HepG2 (cell line): ENCODE measurements around the gene FBXL20. TPM values are rescaled to one million over a fixed set of nuclear protein-coding genes. Genes with fewer than 3 reads are reported as not detected.

Experiments used
- ATAC-seq: fragments of 200-7000 bp; cut with Tn5 transposase; 3 replicates; pipeline ENCODE4 v1.9.1; 2020; ENCODE audit warnings: mild to moderate bottlenecking, moderate library complexity
- BruUV-seq: library from RNA; stranded (reverse); fragments of 400-500 nt; replicated peaks from 2 replicates; lab custom pipeline; 2021; lab: Mats Ljungman, UMichigan
- CTCF ChIA-PET: fragments of 300-600 bp; formaldehyde crosslinking; extraction: SDS; loops from one replicate; lab custom pipeline; 2021; ENCODE audit warnings: low total read pairs, inconsistent platforms, low intra/inter-chr PET ratio; lab: Yijun Ruan, JAX
- POLR2A ChIA-PET: fragments of 350-600 bp; sonication (Branson Sonifier 250); formaldehyde crosslinking; loops from one replicate; lab custom pipeline; 2020; ENCODE audit warnings: antibody characterized with exemption, inconsistent platforms; lab: Yijun Ruan, JAX
- DNase-seq: peaks from one replicate; pipeline ENCODE4 v3.0.0-alpha.2; 2015; ENCODE audit warnings: low spot score
- FAIRE-seq: peaks from 3 replicates; lab custom pipeline; 2011; peaks lifted over from hg19 to GRCh38; lab: Jason Lieb, UNC
- H2AFZ ChIP-seq: one replicate; pipeline ENCODE4 v1.6.1; 2011; ENCODE audit warnings: low read length, inconsistent platforms
- H3K27ac ChIP-seq: fragments of 300-600 bp; 3 replicates; pipeline ENCODE4 v1.8.0; 2011; ENCODE audit warnings: mixed run types, mild to moderate bottlenecking, mixed read lengths, low read length, inconsistent platforms; ENCODE audit not compliant: insufficient read depth; ENCODE audit errors: extremely low read length
- H3K27me3 ChIP-seq, 2 experiments: fragments of 200-600 bp in 1 of 2; 2 replicates in 1 of 2; 3 replicates in 1 of 2; pipeline versions ENCODE4 v1.6.0 to v1.8.0; 2011; ENCODE audit warnings: low read length in 2 of 2, mild to moderate bottlenecking in 2 of 2, moderate library complexity in 2 of 2, inconsistent platforms in 1 of 2; ENCODE audit not compliant: insufficient read depth in 2 of 2, control insufficient read depth in 1 of 2
- H3K36me3 ChIP-seq, 2 experiments: fragments of 200-600 bp in 1 of 2; replicated peaks in 1 of 2; 2 replicates in 1 of 2; 3 replicates in 1 of 2; pipeline versions ENCODE4 v1.5.1 to v1.8.0; 2011; ENCODE audit warnings: low read length in 2 of 2, inconsistent platforms in 1 of 2; ENCODE audit not compliant: insufficient read depth in 2 of 2, control insufficient read depth in 1 of 2
- H3K4me1 ChIP-seq: 2 replicates; pipeline ENCODE4 v1.5.1; 2012; ENCODE audit warnings: low read length, inconsistent platforms; ENCODE audit not compliant: insufficient read depth
- H3K4me2 ChIP-seq: 2 replicates; pipeline ENCODE4 v1.6.0; 2011; ENCODE audit warnings: low read depth, low read length, inconsistent platforms
- H3K4me3 ChIP-seq, 3 experiments: fragments of 200-600 bp in 1 of 3; sonication (generic), shearing (Covaris generic) in 1 of 3; replicated peaks in 1 of 3; 2 replicates each; pipeline ENCODE4 v1.5.1; 2011 to 2016; ENCODE audit warnings: low read length in 3 of 3, inconsistent platforms in 2 of 3, low read depth in 2 of 3, mild to moderate bottlenecking in 2 of 3, control low read depth in 1 of 3, mixed read lengths in 1 of 3; ENCODE audit not compliant: insufficient read depth in 1 of 3
- H3K79me2 ChIP-seq: one replicate; pipeline ENCODE4 v1.6.1; 2011; ENCODE audit warnings: low read length, inconsistent platforms; ENCODE audit not compliant: insufficient read depth
- H3K9ac ChIP-seq: 2 replicates; pipeline ENCODE4 v1.6.0; 2011; ENCODE audit warnings: mild to moderate bottlenecking, low read depth, low read length, inconsistent platforms; ENCODE audit not compliant: insufficient read depth
- H3K9me3 ChIP-seq: 2 replicates; pipeline ENCODE4 v1.5.1; 2012; ENCODE audit warnings: mild to moderate bottlenecking, low read length
- H4K20me1 ChIP-seq: 2 replicates; pipeline ENCODE4 v1.6.0; 2011; ENCODE audit warnings: inconsistent platforms, mild to moderate bottlenecking, low read length, moderate library complexity; ENCODE audit not compliant: insufficient read depth
- ARID5B ChIP-seq: IDR thresholded peaks from 2 replicates; pipeline ENCODE4 v1.4.0; 2020; ENCODE audit warnings: mild to moderate bottlenecking, missing genetic modification reagents
- ETV5 ChIP-seq: IDR thresholded peaks from 2 replicates; pipeline ENCODE4 v1.6.1; 2018; ENCODE audit warnings: missing biosample characterization, missing genetic modification reagents, inconsistent platforms, borderline replicate concordance
- FOSL2 ChIP-seq: sonication (generic); formaldehyde crosslinking; IDR thresholded peaks from 2 replicates; pipeline ENCODE4 v1.4.0; 2020; ENCODE audit warnings: missing genetic modification reagents
- FOXM1 ChIP-seq: sonication (generic); formaldehyde crosslinking; IDR thresholded peaks from 2 replicates; pipeline ENCODE4 v1.5.0; 2020; ENCODE audit warnings: missing genetic modification reagents
- HCFC1 ChIP-seq: fragments of 150-350 bp; IDR thresholded peaks from 2 replicates; pipeline ENCODE4 v1.6.1; 2014; ENCODE audit warnings: low read depth, low read length
- KAT8 ChIP-seq: IDR thresholded peaks from 2 replicates; pipeline ENCODE4 v1.6.1; 2016; ENCODE audit warnings: missing genetic modification reagents, missing compliant biosample characterization
- MBD4 ChIP-seq: IDR thresholded peaks from 2 replicates; pipeline ENCODE4 v1.6.1; 2012; ENCODE audit warnings: low read length, inconsistent platforms, borderline replicate concordance
- MZF1 ChIP-seq: sonication (generic); formaldehyde crosslinking; IDR thresholded peaks from 2 replicates; pipeline ENCODE4 v1.8.1; 2023; ENCODE audit warnings: mild to moderate bottlenecking, missing genetic modification reagents, borderline replicate concordance
- NCOA2 ChIP-seq: sonication (generic); formaldehyde crosslinking; IDR thresholded peaks from 2 replicates; pipeline ENCODE4 v1.8.0; 2022; ENCODE audit warnings: inconsistent platforms
- PCBP1 ChIP-seq: fragments of 200-400 bp; formaldehyde crosslinking; IDR thresholded peaks from 2 replicates; pipeline ENCODE4 v1.6.1; 2017; ENCODE audit warnings: mild to moderate bottlenecking, low read depth, low read length, borderline replicate concordance
- RBAK ChIP-seq: sonication (generic); formaldehyde crosslinking; IDR thresholded peaks from 2 replicates; pipeline ENCODE4 v1.5.1; 2020; ENCODE audit warnings: mild to moderate bottlenecking, missing genetic modification reagents
- SP140L ChIP-seq: sonication (generic); formaldehyde crosslinking; IDR thresholded peaks from 2 replicates; pipeline ENCODE4 v1.4.0; 2020; ENCODE audit warnings: missing genetic modification reagents, borderline replicate concordance
- ZNF251 ChIP-seq: sonication (generic); formaldehyde crosslinking; IDR thresholded peaks from 2 replicates; pipeline ENCODE4 v1.9.0; 2021; ENCODE audit warnings: mild to moderate bottlenecking, missing genetic modification reagents
- ZNF513 ChIP-seq: sonication (generic); formaldehyde crosslinking; conservative IDR thresholded peaks from 2 replicates; pipeline ENCODE4 v1.5.0; 2020; ENCODE audit warnings: missing genetic modification reagents
- ZNF563 ChIP-seq: sonication (generic); formaldehyde crosslinking; IDR thresholded peaks from 2 replicates; pipeline ENCODE4 v1.8.0; 2022; ENCODE audit warnings: mild to moderate bottlenecking, moderate library complexity, missing genetic modification reagents
- ZNF619 ChIP-seq: sonication (generic); formaldehyde crosslinking; IDR thresholded peaks from 2 replicates; pipeline ENCODE4 v1.4.0; 2020; ENCODE audit warnings: mild to moderate bottlenecking, missing genetic modification reagents
- WGBS: methylation state at CpG from one replicate; pipeline ENCODE4 v1.1.6; 2017; ENCODE audit warnings: low lambda C conversion rate; 5-methylcytosine and 5-hydroxymethylcytosine counted together
- in situ Hi-C: cut with HindIII; loops from 2 replicates; pipeline ENCODE4 v1.10.0; 2017; ENCODE audit warnings: low pct_unique_long_range_greater_than_20kb; ENCODE audit not compliant: extremely low pct_ligation_motif_present
- intact Hi-C: fragments of 100-400 bp; cut with micrococcal nuclease; formaldehyde crosslinking; loops from one replicate; pipeline ENCODE4 v1.10.0; 2022; ENCODE audit not compliant: unreplicated experiment
- polyA plus RNA-seq, 8 experiments: library from polyadenylated mRNA; depleted of rRNA in 3 of 8; stranded (reverse) in 7 of 8; unstranded in 1 of 8; fragments of >200 nt; fragmentation: Illumina TruSeq in 4 of 8; extraction: Trizol in 4 of 8; gene quantifications; 2 replicates each; pipeline versions ENCODE4 v1.2.1 to v1.2.3, GENCODE V29; 2011 to 2016; ENCODE audit warnings: low read depth in 4 of 8, missing spikeins in 1 of 8, mixed read lengths in 1 of 8; ENCODE audit not compliant: insufficient read depth in 1 of 8
- total RNA-seq, 5 experiments: library from RNA; depleted of rRNA; stranded (reverse); fragments of >200 nt; fragmentation: Illumina TruSeq; extraction: Trizol; gene quantifications; 2 replicates each; pipeline ENCODE4 v1.2.3, GENCODE V29; 2016; ENCODE audit warnings: low read depth in 1 of 5

FBXL20 gene
- total and polyA plus RNA-seq, 2 of the 13 experiments (the other 11 are each of a cell fraction or from before 2014, with no cell fraction given), result 10.2 to 10.3 TPM

- Histone ChIP-seq H3K4me1 (peaks cover 20% of the 10 kb centered on the region; the same call in 1 of the 2 replicates), H3K9ac (no peak overlapping the region), H3K36me3 (no peaks in the 10 kb centered on the region), H3K9me3 (no peaks in the 10 kb centered on the region)
- ChIA-PET POLR2A (no interaction called here), CTCF (no interaction called here)
- BruUV-seq, result no TSS peak
- FAIRE-seq (no peak), DNase-seq (no peak)
- no peak for TF ChIP-seq FOSL2 (CRISPR knock-in tag)
- no peak for TF ChIP-seq HCFC1
- TF ChIP-seq MZF1 (CRISPR knock-in tag), result no peak
- no peak for TF ChIP-seq ZNF251 (CRISPR knock-in tag)
- TF ChIP-seq ARID5B (CRISPR knock-in tag), result no peak
- TF ChIP-seq SP140L, result no peak
- TF ChIP-seq ZNF619 (CRISPR knock-in tag), result no peak
- no peak for TF ChIP-seq ETV5 (CRISPR knock-in tag)
- no peak for TF ChIP-seq NCOA2
- no peak for TF ChIP-seq ZNF563 (CRISPR knock-in tag)
- TF ChIP-seq FOXM1 (CRISPR knock-in tag), result no peak
- no peak for TF ChIP-seq KAT8 (CRISPR knock-in tag)
- no peak for TF ChIP-seq ZNF513 (CRISPR knock-in tag)
- TF ChIP-seq PCBP1, result no peak
- TF ChIP-seq MBD4, result no peak
- no peak for TF ChIP-seq RBAK
- TF ChIP-seq, all 625 proteins: peak for 0
- H3K4me2 ChIP-seq, result no peak overlapping the region
- H3K4me3 ChIP-seq, result no peak overlapping the region
- no peaks in the 10 kb centered on the region for H3K79me2 ChIP-seq
- H3K27ac ChIP-seq, result no peak overlapping the region
- no peak for ATAC-seq
- H4K20me1 ChIP-seq, result no peaks in the 10 kb centered on the region
- 15% methylated on average over 1 of the region's 1 CpG for WGBS
- H3K27me3 ChIP-seq, result peaks cover 12 to 55% of the 10 kb centered on the region in 2 experiments
- intact Hi-C loops, result loop anchor here (10.0 kb wide), 1 partner anchor 246 kb away; no protein-coding TSS in a partner anchor
- no peak overlapping the region for H2AFZ ChIP-seq
- in situ Hi-C loops, result no loop called here
Observed at GRCh38 chr17:39230361-39230760, 171.1 kb downstream of the FBXL20 start.
